GM19438 (cell line): ENCODE results near the gene GLRA1.

ENCODE experiments used
- ATAC-seq: cut with Tn5 transposase; IDR thresholded peaks from one replicate; pipeline ENCODE4 v1.9.1; 2021; ENCODE audit warnings: low read depth; ENCODE audit not compliant: unreplicated experiment

The GLRA1 gene

DNA sequence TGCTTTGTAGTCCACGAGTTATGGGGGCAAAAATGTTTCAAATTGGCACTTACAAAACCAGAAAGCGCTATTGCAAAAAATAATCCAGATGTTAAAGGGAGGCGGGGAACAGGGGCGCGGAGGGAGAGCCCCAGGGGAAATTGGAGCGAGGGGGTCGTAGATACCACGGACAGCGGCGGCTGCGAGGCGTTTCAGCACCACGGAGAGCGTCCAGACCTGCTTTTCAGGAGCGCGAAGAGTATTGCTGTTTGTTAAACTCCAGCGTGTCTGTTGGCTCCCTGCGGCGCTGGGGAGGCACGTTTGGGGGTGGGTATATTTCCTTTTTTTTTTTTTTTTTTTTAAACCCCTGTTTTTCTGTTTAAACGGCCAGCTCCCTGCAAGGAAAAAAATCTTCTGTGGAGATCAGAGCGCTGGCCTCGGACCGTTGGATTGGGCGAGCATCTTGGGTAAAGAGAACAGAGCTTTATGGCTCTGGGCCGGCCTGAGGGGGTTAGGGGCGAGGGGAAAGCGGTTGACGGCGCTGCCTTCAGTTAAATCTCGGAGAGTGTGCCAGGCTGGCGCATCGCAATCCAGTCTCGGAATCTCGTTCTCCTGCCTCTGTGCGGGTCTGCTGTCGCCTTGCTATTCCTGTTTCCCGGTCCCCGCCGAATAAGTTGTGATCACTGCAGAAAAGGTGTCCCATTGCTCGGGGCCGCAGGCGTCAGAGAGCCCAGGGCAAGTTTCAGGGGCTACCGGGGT lies at the start of gene GLRA1:
Gene GLRA1, minus strand, starts transcription at position 288 of the 738 bp plus-strand sequence. CDS start 302 bp downstream, outside the sequence.
- ATAC-seq, result no peak

DNA sequence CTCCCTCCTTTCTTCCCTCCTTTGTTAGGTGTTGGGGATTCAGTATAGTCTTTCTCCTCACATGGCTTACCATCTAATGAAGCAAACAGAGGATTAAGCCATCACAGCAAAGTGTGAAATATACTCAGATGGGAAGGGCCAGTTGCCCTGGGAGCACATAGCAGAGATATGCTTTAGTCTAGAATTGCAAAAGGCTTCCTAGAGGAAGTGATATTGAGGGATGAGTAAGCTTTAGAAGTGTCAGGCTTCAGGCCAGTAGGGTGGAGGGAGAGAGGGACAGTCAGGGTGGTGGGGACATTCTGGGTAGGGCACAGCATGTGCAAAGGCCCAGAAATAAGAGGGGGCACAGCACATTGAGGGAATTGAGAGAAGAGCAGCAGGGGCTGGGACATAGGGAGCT lies 46.2 kb upstream of the GLRA1 start:
- no peak for ATAC-seq

DNA sequence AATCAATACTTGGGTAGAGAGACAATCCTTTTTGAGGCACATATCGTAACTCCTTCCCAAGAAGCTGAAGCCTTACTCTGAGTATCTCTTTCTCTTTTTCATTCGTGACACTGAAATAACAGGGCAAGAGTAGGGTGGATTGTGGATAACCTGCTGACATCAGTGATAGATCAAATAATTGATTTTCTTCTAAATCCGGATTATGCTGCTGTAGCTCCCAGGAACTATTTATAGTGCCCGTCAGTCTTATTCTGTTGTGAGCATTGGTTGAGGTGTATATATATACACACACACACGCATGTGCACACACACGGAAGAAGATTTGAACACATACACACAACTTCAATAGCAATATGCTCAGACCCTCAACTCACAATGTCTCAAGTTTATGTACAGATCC lies 43.2 kb upstream of the GLRA1 start:
- no peak for ATAC-seq

DNA sequence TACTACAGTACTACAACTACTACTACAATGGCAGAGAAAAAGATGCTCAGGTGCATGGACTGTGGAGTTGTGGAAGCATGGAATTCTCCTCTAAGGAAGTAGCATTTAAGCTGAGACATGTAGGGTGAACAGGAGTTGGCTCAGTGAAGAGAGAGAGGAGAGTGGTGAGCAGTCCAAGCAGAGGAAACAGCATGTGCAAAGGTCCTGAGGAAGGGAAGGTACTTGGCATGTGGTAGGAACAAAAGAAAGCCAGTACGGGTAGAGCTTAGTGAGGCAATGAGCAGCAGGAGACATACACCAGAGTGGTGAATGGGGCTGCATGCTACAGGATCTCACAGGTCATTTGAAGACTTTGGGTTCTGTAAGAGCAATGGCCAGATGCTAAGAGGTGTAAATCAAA lies 41.4 kb upstream of the GLRA1 start:
- no peak for ATAC-seq

DNA sequence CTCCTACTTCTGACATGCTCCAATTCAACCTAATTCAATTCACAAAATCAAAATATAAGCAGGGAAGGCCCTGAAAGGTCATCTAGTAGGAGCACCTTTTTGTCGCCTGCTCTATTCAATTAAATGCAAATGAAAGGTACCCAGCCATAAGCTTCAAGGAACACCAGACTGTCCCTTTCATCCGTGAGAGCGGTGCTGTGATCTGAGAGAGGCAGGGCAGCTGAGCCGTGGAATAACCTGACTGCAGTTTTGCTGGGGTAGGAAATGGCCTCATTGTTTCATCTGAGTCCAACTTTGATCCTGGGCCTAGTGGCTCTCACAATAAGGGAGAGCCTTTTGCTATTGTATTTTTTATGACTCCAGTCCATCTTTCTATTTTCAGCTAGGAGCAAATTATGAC lies 39.8 kb upstream of the GLRA1 start:
- ATAC-seq, result no peak

DNA sequence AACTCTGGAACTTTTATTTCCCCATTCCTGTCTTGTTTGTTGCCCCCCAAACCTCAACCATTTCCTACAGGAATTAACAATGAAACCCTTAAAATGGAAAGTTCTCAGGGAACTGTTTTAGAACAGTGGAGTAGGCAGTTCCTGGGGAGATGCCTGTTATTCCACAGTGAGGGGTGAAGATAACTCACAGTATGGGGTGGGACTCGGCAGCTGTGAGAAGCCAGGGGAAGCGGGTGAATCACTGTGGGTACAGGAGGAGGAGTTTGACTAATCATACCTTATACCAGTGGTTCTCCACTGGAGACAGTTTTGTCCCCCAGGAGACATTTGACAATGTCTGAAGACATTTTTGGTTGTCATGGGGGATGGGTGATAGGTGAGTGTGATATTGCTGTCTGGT lies 36.9 kb upstream of the GLRA1 start:
- no peak for ATAC-seq

DNA sequence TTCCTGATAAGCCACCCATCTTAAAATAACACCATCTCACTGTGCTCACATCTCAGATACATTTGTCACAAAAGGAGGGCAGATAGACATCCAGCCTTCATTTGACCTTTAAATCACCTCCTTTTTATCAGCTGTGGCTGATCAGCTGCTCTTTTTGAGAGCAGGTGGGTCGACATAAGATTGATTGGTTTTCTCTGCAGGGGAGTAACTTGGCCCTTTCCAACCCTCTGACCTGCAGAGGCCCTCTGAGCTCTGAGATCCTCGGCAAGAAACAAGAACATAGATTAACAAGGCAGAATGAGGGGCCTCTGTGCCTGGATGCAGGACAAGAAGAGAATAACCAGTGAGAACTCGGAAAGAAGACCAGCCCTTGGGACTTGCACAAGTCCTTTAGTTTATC lies 33.5 kb upstream of the GLRA1 start:
- ATAC-seq, result no peak

DNA sequence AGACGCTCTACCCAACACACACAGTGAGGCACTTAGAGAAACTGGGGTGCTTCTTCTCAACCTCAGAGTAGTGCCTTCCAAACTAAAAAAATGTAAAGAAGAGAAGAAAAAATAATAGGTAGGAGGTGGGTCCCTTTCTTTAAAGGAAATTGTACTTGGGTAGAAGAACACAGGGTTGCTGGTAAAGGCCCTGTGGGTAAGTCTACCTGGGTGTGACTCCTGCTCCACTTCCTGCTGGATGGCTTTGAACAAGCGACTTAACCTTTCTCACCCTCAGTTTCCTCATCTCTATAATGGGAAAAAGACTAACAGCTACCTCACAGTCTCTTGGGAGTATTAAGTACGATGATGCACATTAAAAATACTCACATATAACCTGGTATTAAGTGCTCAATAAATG lies 32.1 kb upstream of the GLRA1 start:
- ATAC-seq, result no peak

DNA sequence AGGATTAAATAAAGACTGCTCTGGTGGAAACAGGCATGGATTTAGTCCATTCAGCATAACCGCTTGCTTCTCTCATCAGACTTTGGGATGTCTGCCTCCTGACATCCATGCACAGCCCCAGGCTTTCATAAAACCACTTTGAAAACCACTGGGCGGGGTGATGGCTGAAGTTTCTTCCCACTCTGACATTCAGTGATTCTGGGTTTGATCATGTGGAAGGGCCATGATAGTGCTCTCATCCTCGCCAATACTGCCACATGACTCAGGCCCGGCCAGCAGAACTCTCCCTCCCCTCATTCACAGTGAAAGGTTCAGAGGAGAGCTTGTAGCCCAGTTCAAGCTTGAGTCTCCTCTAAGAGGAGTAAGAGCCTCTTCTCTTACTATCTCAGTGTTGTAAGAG lies 29.6 kb upstream of the GLRA1 start:
- no peak for ATAC-seq

DNA sequence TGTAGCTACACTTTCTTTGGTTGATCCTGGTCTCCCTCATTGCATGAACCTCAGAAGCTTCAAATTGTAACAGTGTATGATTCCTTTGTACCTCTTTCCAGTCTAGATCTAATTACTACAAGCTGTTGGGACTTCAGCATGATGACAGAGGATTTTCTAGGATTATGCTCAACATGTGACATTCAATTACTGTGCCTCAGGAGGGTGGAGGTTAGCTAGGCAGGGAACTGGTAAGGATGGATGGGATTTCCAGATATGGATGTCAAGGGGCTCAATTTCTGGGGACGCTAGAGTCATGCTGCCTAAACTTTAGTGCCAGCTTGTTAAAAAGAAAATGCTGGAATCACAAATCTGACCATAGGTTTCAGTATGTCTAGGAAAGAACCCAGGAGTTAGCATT lies 29.2 kb upstream of the GLRA1 start:
- ATAC-seq, result no peak

DNA sequence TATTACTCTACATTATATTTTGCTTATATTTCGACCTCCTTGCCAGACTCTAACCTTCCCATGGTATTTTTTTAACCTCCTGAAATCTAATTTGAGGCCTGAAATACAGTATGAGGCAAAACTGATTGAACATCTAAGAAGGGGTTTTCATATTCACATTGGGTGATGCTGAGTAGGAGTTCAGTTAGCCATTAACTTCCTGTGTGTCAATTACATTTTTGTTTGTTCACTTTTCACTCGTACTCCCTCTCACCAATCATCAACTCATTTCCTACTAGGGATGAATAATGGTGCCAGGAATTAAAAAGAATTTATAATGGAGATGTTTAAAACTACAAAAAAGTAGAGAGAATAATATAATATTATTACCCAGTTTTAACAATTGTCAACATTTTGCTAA lies 27.6 kb upstream of the GLRA1 start:
- ATAC-seq, result no peak

DNA sequence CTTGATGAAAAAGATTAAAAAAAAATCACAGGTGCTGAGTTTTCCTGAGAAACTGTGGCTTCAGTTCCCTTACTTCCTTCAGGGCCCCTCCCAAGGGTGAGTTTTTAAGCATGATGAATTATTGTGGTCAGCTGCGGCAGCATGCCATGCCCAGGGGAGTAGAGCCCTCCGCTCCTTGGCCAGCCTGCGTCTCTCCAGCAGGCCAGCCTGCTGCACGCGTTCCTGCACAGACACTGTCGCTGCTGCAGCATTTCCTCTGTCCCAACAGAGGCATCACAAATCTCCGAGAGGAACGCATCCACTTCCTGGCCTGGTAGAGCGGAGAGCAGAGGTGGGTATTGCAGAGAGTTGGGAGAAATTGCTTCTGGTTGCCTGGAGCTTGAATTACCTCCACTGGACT lies 26.1 kb upstream of the GLRA1 start:
- no peak for ATAC-seq

DNA sequence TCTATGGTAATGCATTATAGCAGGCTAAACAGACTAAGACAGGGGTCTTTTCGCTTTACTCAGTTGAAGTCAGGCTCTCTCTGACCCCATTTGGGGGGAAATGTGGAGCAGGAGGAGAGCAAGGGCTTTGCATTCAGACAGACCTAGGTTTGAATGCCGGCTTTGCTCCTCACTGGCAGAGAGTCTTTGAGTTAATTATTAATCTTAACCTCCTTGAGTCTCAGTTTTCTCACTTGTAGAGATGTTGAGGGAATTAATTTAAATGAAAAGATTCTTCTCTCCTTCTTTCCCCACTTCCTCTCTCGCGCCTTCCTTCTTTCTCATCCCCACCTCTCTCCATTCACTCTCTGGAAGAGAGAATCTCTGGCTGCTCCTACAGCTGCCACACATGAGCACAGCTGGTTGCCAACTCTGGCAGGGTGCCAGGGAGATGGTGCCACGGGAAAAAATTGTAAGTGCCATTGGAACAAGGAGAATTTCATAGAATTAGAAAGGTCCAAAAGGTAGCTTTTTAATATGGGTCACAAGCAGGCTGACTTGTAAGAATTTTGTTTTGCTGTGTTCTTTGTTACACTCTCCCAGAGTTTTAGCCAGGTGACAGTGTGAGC lies 25.2 kb upstream of the GLRA1 start:
- ATAC-seq, result no peak

DNA sequence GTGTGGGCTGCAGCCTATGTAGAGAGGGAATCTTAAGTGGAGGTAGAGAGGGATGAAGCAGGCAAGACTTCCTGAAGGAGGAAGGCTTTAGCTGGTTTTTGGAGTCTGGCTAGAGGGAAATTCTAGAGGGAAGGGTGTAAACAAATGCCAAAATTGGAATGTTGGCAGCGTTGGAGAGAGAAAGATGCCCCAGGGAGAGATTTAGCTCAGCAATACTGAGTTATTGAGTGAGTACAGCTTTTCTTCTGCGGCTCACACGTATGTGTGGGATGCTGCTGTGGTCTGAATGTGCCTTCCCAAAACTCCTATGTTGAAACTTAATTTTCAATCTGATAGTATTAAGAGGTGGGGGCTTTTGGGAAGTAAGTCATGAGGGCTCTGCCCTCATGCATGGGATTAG lies 24.5 kb upstream of the GLRA1 start:
- ATAC-seq, result no peak

DNA sequence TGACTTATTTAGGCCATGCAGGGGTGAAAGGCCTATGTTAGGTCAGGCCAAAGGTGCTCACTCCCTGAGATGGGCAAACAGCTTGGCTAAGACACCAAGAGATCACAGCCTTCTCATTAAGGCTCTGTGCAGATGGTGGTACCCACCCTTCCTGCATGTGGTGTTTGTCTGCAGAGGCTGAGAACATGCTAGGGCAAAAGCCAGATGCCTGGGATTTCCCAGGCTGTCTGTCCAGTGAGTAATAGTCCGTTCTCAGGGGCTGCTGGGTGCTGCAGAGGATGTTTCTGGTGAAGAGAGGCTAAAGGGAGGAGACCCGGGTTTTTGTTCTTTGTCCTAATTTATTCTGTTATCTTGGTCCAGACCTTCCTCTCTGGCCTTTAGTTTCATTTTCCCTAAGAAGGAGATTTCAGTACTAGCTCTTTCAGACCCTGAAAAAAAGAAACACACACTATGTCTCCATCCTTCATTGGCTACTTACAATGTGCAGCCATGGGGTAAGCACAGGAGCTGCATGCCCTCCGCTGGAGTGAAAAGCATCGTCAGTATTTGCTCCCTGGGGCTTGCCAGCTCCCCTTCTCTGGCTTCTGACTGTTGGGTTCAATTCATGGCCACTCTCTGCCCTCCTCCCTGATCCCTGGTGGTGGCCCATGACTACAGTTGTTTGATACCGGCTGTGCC lies 23.4 kb upstream of the GLRA1 start:
- ATAC-seq, result no peak

DNA sequence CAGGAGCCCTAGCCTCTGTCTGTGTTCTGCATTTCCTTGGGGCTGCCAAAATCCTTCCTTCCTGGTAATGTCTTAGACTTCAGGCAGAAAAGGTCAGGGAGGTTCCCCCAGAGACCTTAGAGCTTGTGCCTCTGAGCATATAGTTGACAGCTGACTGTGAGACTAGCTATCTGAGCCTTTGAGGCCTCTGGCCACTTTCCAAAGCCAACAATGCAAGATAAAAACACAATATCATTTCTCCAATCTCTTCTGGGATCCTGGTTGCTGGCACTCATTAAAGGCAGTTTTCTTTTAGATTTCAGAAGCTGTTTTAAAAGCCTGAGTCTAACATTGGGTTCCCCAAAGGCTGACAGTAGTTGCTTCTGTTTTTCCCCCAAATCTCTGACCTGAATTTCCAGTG lies 13.2 kb upstream of the GLRA1 start:
- no peak for ATAC-seq

DNA sequence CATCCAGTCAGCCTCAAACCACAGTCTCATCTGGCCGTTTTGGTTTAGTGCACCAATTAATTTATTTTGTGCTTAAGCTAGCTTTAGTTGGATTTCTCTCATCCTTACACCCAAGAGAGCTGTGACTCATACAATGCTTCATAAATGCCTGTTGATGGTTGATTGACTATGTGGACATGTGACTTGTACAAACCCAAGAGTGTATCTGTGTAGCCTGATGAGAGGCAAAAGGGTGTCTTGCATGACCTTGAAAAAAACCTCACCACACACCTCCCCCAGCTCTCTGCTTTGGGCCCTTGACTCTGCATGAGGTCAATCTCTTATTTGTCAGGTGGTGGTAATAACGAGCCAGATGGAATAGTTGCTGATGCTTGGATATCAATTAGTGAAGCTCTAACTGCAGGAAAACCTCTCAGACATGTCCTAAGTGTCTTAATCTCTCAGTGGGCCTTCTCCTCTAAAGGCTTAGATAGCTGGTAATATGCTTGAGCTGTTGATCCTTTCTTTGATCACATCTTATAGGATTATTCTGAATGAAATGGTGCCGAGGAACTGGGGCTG lies 10.6 kb upstream of the GLRA1 start:
- ATAC-seq, result no peak

DNA sequence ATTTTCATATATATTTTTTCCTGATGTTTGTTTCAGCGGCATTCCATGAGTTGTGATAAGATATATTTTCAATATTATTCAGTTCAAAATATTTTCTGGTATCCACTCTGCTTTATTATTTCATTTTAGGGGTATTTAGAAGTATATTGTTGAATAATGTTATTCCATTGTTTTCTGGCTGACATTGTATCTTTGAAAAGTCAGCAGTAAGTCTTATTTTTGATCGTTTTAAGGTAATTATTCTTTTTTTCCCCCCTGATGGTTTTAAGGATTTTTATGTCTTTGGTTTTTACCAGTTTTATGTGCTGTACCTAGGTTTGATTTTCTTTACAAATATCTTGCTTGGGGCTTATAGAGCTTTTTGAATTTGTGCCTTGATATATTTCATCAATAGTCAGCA lies 6.6 kb upstream of the GLRA1 start:
- no peak for ATAC-seq

DNA sequence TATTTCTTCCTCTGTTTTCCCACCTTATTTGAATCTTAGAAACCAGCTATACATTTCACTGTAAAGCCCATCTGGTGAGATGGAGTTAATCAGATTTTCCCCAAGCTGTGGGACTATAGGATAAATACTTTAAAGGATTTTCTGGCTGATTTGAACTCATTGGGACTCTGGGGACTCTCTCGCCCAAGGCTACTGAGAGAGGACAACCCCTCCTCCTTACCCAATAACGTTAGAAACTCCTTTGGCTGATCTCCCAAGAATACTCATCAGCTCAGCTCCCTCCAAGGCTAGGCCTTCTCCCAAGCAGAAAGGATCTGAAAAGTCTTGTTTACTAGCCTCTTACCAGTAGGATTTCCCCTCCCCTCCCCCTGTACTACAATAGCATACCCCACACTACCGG lies 1.5 kb upstream of the GLRA1 start:
- no peak for ATAC-seq

DNA sequence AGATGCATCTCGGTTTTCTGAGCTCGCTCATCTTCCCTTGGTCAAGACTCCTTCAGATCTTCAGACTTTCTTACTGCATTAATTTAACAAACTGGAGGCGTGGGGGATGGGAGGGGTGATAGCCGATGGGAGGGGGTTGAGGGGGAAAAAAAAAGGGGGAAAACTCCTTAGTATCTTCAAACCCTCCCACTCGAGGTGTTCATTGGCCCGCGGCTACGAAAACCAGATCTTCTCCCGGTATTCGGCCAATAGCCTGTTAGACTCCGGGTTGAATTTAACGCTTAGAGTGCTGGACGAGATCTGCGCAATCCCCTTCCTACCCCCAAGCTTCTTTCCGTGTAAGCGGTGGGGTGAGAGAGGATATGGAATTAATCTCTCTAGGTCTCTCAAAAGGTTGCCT lies 689 bp upstream of the GLRA1 start:
- ATAC-seq, result no peak

DNA sequence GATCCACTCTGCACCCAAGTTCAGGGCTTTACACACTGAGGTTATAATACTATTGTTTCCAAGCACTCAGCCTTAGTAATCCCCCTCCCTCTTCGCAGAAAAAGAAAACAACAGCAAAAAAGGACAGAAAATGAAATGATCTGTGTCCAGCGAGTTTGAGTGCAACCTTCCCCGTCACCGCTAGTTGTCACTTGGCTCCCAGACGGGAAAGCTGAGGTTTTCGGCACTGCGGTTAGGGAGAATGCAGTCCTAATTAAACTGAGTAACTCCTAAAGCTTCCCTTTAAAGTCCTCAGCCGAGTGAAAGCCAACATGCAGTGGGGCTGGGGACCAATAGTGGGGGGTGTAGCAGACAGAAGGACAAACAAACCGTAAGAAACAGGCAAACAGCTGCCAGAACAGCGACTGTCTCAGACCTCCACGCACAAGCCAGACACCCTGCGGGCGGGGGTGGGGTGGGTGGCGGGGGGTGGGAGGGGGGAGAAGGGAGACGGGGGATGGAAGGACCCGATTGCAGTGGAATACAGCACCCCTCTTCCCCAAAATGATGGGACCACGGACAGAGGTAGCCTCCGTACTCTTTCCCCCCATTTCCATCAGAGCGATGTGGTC lies 680 bp downstream of the GLRA1 start:
- ATAC-seq, result no peak
